Stimulated activated CD8-positive, alpha-beta memory T cell treated with anti-CD3 and anti-CD28 coated beads, Interleukin-7, amount 100 ng/mL, for 48 hours (primary cell): ENCODE results near the gene KLF17.

Experiments
- DNase-seq, 2 donors: peaks; one replicate each; pipeline ENCODE4 v3.0.0-alpha.2; 2020; ENCODE audit warnings: low read depth in 1 of 2; ENCODE audit errors: extremely low read depth in 1 of 2

KLF17 gene

DNA sequence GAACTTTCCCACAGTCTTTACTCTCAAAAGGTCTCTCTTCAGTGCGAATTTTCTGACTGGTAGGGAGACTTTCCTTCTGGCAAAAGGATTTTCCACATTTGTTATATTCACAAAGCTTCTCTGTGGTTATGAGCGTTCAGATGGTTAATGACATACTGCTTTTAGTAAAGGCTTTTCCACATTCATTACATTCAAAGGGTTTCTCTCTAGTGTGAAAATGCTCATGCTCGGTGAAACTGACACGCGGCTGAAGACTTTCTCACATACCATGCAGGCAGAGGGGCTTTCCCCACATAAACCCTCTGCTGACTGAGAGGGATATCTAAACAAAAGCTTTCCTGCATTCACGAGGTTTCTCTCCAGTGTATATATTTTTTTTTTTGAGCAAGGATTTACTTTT lies 32.7 kb downstream of the KLF17 start:
- no peak for DNase-seq

GRCh38 chr1:44151808-44152207 lies 33.2 kb downstream of the KLF17 start:
- DNase-seq, result no peak

- no peak for DNase-seq
Measured at GRCh38 chr1:44152692-44153091, 34.1 kb downstream of the KLF17 start.

DNA sequence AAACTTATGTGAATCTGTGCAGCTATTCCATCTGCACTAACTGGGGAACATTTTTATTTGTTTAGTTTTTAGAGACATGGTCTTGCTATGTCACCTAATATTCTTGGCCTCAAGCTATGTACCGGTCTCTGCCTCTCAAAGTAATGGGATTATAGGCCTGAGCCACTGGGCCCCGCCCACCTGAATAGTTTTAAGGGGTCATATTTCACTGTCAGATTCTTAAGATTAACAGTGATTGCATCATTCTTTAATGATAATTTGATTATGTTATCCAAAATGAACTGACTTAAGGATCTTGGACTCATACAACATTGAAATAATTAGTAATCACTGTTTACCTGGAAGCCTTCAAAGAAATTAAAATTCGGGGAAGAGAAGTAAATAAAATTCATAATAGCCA lies 35.4 kb downstream of the KLF17 start:
- DNase-seq, result no peak

DNA sequence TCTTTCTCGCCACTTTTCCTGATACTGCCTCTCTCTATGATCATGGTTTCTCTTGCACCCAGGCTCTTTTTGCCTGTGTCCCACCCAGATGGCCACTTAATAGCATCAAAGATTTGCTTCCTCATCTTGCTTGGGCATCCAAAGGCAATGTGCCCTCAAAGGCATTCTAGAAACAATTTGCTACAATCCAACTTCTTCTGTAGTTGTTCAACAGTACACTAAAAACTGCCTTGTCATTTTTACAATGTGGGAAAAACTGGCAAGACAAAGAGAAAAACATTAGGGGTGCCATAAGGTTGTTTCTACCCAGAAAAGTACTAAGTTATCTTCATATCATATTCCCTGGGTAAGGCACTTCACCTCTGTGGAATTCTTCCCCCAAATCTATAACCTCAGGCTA lies 39.3 kb downstream of the KLF17 start:
- no peak for DNase-seq

GRCh38 chr1:44158871-44159270 lies 40.2 kb downstream of the KLF17 start:
- DNase-seq, result no peak

DNA sequence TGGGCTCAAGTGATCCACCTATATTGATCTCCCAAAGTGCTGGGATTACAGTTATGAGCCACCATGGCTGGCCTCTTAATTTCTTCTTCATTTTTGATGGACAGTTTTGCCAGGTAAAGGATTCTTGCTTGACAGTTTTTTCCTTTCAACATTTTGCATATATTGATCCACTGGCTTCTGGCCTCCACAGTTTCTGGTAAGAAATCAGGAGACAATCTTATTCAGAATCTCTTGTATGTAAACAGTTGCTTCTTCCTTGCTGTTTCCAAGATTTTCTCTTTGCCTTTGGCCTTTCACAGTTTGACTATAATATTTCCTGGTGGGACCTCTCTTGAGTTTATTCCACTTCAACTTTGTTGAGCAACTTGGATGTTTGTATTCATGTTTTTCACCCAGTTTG lies 42.9 kb downstream of the KLF17 start:
- no peak for DNase-seq

- no peak for DNase-seq
Measured at GRCh38 chr1:44168520-44169098, 50.0 kb downstream of the KLF17 start.

GRCh38 chr1:44170281-44170823 lies 51.7 kb downstream of the KLF17 start:
- no peak for DNase-seq

- no peak for DNase-seq
Measured at GRCh38 chr1:44174630-44175029, 56.0 kb downstream of the KLF17 start.
